H1 (cell line): Measurements from ENCODE around the gene TTC33. TPM values are rescaled to one million over a fixed set of nuclear protein-coding genes. Genes with fewer than 3 reads are reported as not detected.

Experiments used
- CHD7 ChIP-seq: fragments of 300-600 bp; sonication (generic); IDR thresholded peaks from 2 replicates; pipeline ENCODE4 v1.7.1; 2012; ENCODE audit warnings: low read length, moderate library complexity, mild to moderate bottlenecking, inconsistent platforms; ENCODE audit not compliant: insufficient replicate concordance
- EGR1 ChIP-seq: IDR thresholded peaks from 2 replicates; pipeline ENCODE4 v1.6.1; 2011; ENCODE audit warnings: low read depth, low read length, borderline replicate concordance
- NANOG ChIP-seq: IDR thresholded peaks from 2 replicates; pipeline ENCODE4 v1.6.1; 2011; ENCODE audit warnings: low read length, low read depth, mild to moderate bottlenecking, inconsistent platforms; ENCODE audit not compliant: insufficient read depth, poor library complexity, severe bottlenecking
- RNF2 ChIP-seq: fragments of 200-900, 300-1000 bp; sonication (generic); IDR thresholded peaks from 2 replicates; pipeline ENCODE4 v1.7.1; 2016; ENCODE audit warnings: borderline replicate concordance, low read depth, mild to moderate bottlenecking, antibody characterized with exemption, low read length; ENCODE audit not compliant: poor library complexity, severe bottlenecking; ENCODE audit errors: missing control alignments
- SP2 ChIP-seq: IDR thresholded peaks from 2 replicates; pipeline ENCODE4 v1.6.1; 2012; ENCODE audit warnings: mild to moderate bottlenecking, low read length, inconsistent platforms
- TAF1 ChIP-seq: IDR thresholded peaks from 2 replicates; pipeline ENCODE4 v1.6.1; 2011; ENCODE audit warnings: mild to moderate bottlenecking, low read depth, low read length
- TEAD4 ChIP-seq: IDR thresholded peaks from 2 replicates; pipeline ENCODE4 v1.6.1; 2012; ENCODE audit warnings: low read depth, low read length, inconsistent platforms, mixed read lengths
- polyA plus RNA-seq, 7 experiments: library from polyadenylated mRNA; depleted of rRNA in 3 of 7; stranded (reverse) in 5 of 7; unstranded in 2 of 7; fragments of >200 nt in 5 of 7; fragments of 200-250 nt in 2 of 7; gene quantifications; 1 replicate in 5 of 7; 2 replicates in 1 of 7; 4 replicates in 1 of 7; pipeline versions ENCODE4 v1.2.1 to v1.2.3, GENCODE V29; 2011 to 2013; ENCODE audit warnings: missing spikeins in 2 of 7, mixed read lengths in 2 of 7
- total RNA-seq: library from RNA; stranded (reverse); fragmentation: NEBNext Ultra II Directional; extraction: Animal tissue kit (Norgen Biotek cat#: 25700); gene quantifications from 2 replicates; pipeline ENCODE4 v1.2.1, GENCODE V29; 2021

Gene TTC33
- total and polyA plus RNA-seq, 2 of the 8 experiments (the other 6 are each of a cell fraction or from before 2014, with no cell fraction given), result 1.2 to 12.6 TPM

GRCh38 chr5:40614923-40615585, 140.7 kb downstream of the TTC33 start (continued):
- TF ChIP-seq CHD7 (no peak), RNF2 (no peak), TAF1 (no peak), TEAD4 (no peak), EGR1 (no peak), NANOG (no peak), SP2 (no peak)
